DOHH2 (cell line): ENCODE measurements around the gene LBX2.

ENCODE experiments used
- H3F3A ChIP-seq: fragments of 200-600 bp; sonication (generic), shearing (Covaris generic); 2 replicates; pipeline ENCODE4 v1.6.0; 2016; ENCODE audit warnings: antibody characterized with exemption, mild to moderate bottlenecking; ENCODE audit not compliant: control insufficient read depth, insufficient read depth
- H3K27ac ChIP-seq: fragments of 200-600 bp; sonication (generic); 2 replicates; pipeline ENCODE4 v1.5.1; 2014; ENCODE audit warnings: low read depth, mild to moderate bottlenecking, low read length, moderate library complexity
- H3K27me3 ChIP-seq: fragments of 200-600 bp; sonication (generic); 2 replicates; pipeline ENCODE4 v1.6.1; 2014; ENCODE audit warnings: mild to moderate bottlenecking, low read length, mixed read lengths; ENCODE audit not compliant: control insufficient read depth
- H3K36me3 ChIP-seq: fragments of 200-600 bp; sonication (generic); 2 replicates; pipeline ENCODE4 v1.6.1; 2014; ENCODE audit warnings: mild to moderate bottlenecking, low read length, moderate library complexity, mixed read lengths; ENCODE audit not compliant: control insufficient read depth
- H3K4me1 ChIP-seq: fragments of 200-600 bp; sonication (generic); 2 replicates; pipeline ENCODE4 v1.6.1; 2014; ENCODE audit warnings: mild to moderate bottlenecking, low read length, mixed read lengths; ENCODE audit not compliant: control insufficient read depth
- H3K4me2 ChIP-seq: fragments of 200-600 bp; sonication (generic); 2 replicates; pipeline ENCODE4 v1.6.0; 2014; ENCODE audit warnings: mild to moderate bottlenecking, low read length, moderate library complexity
- H3K4me3 ChIP-seq: fragments of 200-600 bp; sonication (generic); 2 replicates; pipeline ENCODE4 v1.5.1; 2014; ENCODE audit warnings: mild to moderate bottlenecking, low read length, mixed read lengths
- H3K79me2 ChIP-seq: fragments of 200-600 bp; sonication (generic); 2 replicates; pipeline ENCODE4 v1.6.1; 2014; ENCODE audit warnings: mild to moderate bottlenecking, low read length, mixed read lengths; ENCODE audit not compliant: control insufficient read depth
- H3K9me2 ChIP-seq: fragments of 200-600 bp; sonication (generic); replicated peaks from 2 replicates; pipeline ENCODE4 v1.6.1; 2014; ENCODE audit warnings: mild to moderate bottlenecking, low read length, mixed read lengths; ENCODE audit not compliant: control insufficient read depth
- H3K9me3 ChIP-seq: fragments of 200-600 bp; sonication (generic); 2 replicates; pipeline ENCODE4 v1.6.1; 2014; ENCODE audit warnings: antibody characterized with exemption, low read length, mixed read lengths; ENCODE audit not compliant: control insufficient read depth, insufficient read depth
- H4K20me1 ChIP-seq: fragments of 200-600 bp; sonication (generic); 2 replicates; pipeline ENCODE4 v1.6.0; 2014; ENCODE audit warnings: low read depth, mild to moderate bottlenecking, antibody characterized with exemption, low read length, moderate library complexity; ENCODE audit not compliant: control insufficient read depth, insufficient read depth
- CTCF ChIP-seq: fragments of 200-600 bp; sonication (generic); IDR thresholded peaks from one replicate; pipeline ENCODE4 v1.5.1; 2014; ENCODE audit warnings: antibody characterized with exemption, mild to moderate bottlenecking, low read depth, low read length; ENCODE audit not compliant: poor library complexity, severe bottlenecking
- EZH2phosphoT487 ChIP-seq: fragments of 200-600 bp; sonication (generic); IDR thresholded peaks from 2 replicates; pipeline ENCODE4 v1.6.1; 2017; ENCODE audit warnings: borderline replicate concordance, mild to moderate bottlenecking, antibody characterized with exemption, low read length, moderate library complexity, mixed read lengths

LBX2 gene

GRCh38 chr2:74504591-74504990 is 5.2 kb upstream of the LBX2 start:
- Histone ChIP-seq H3K27me3 (peaks cover 39% of the 10 kb centered on the region), H3K79me2 (peaks cover 13% of the 10 kb centered on the region), H3K27ac (no peak overlapping the region), H3F3A (0 out of 2 replicates have a peak, but pooled peaks cover 2% of the 10 kb centered on the region), H3K9me3 (no peaks in the 10 kb centered on the region), H3K9me2 (no peaks in the 10 kb centered on the region), H3K36me3 (peaks cover 14% of the 10 kb centered on the region), H3K4me2 (no peak overlapping the region), H3K4me1 (peaks cover 41% of the 10 kb centered on the region), H4K20me1 (no peaks in the 10 kb centered on the region), H3K4me3 (no peak overlapping the region)
- TF ChIP-seq CTCF (no peak), EZH2phosphoT487 (no peak)

- Histone ChIP-seq H3K9me3 (no peaks in the 10 kb centered on the region), H3K4me2 (peak overlapping the region; percentile 82), H3K79me2 (peaks cover 13% of the 10 kb centered on the region), H3K36me3 (peaks cover 14% of the 10 kb centered on the region), H4K20me1 (no peaks in the 10 kb centered on the region), H3F3A (no peaks in the 10 kb centered on the region), H3K4me1 (peaks cover 41% of the 10 kb centered on the region), H3K9me2 (no peaks in the 10 kb centered on the region), H3K27ac (no peak overlapping the region), H3K27me3 (peaks cover 47% of the 10 kb centered on the region), H3K4me3 (peak overlapping the region; percentile 68)
- no peak for TF ChIP-seq EZH2phosphoT487
- TF ChIP-seq CTCF = no peak
These were observed 4.4 kb upstream of the LBX2 start for GRCh38 chr2:74503506-74504475.

- no peaks in the 10 kb centered on the region for H3F3A ChIP-seq
- H3K27ac ChIP-seq = no peak overlapping the region
- H3K27me3 ChIP-seq = peaks cover 56% of the 10 kb centered on the region
- TF ChIP-seq CTCF = peak; percentile 58
- no peak for TF ChIP-seq EZH2phosphoT487
- H3K4me3 ChIP-seq = peak overlapping the region; percentile 68
- peak overlapping the region; percentile 82 for H3K4me2 ChIP-seq
- no peaks in the 10 kb centered on the region for H3K9me3 ChIP-seq
- H3K4me1 ChIP-seq = peaks cover 35% of the 10 kb centered on the region
- peaks cover 13% of the 10 kb centered on the region for H3K79me2 ChIP-seq
- H3K36me3 ChIP-seq = peaks cover 14% of the 10 kb centered on the region
- no peaks in the 10 kb centered on the region for H4K20me1 ChIP-seq
- no peaks in the 10 kb centered on the region for H3K9me2 ChIP-seq
These were observed 3.5 kb upstream of the LBX2 start for GRCh38 chr2:74502720-74503505.
